IPS-18a (cell line): Measurements from ENCODE around the gene SWI5.
"Not testable (repeated sequence)": the region's sequence is repeated elsewhere in the genome, so short reads cannot be mapped to it uniquely, and the experiment has no call there.

Source experiments
- H3K27ac ChIP-seq: one replicate; pipeline ENCODE4 v1.5.1; 2013; ENCODE audit warnings: low read length
- H3K27me3 ChIP-seq: one replicate; pipeline ENCODE4 v1.6.1; 2013; ENCODE audit warnings: mild to moderate bottlenecking, low read length; ENCODE audit not compliant: control insufficient read depth, insufficient read depth
- H3K36me3 ChIP-seq: one replicate; pipeline ENCODE4 v1.6.1; 2013; ENCODE audit warnings: low read depth, low read length; ENCODE audit not compliant: control insufficient read depth
- H3K4me1 ChIP-seq: one replicate; pipeline ENCODE4 v1.6.1; 2013; ENCODE audit warnings: low read depth, low read length; ENCODE audit not compliant: control insufficient read depth
- H3K4me3 ChIP-seq: one replicate; pipeline ENCODE4 v1.5.1; 2013; ENCODE audit warnings: low read length
- H3K9ac ChIP-seq: one replicate; pipeline ENCODE4 v1.6.1; 2013; ENCODE audit warnings: mild to moderate bottlenecking, low read length, moderate library complexity
- H3K9me3 ChIP-seq: one replicate; pipeline ENCODE4 v1.6.1; 2013; ENCODE audit warnings: low read depth, low read length; ENCODE audit not compliant: control insufficient read depth

The SWI5 gene

GRCh38 chr9:128276008-128276573 is at the start of gene SWI5:
Gene SWI5 (plus strand): TSS chr9:128276276.
- Histone ChIP-seq H3K4me1 (peaks cover 4% of the 10 kb centered on the region), H3K36me3 (peaks cover 11% of the 10 kb centered on the region), H3K9ac (peak within 1 kb of the TSS; percentile 81), H3K27ac (peak within 1 kb of the TSS; percentile 60), H3K4me3 (peak within 1 kb of the TSS; percentile 91), H3K9me3 (no peaks in the 10 kb centered on the region), H3K27me3 (no peaks in the 10 kb centered on the region)

DNA sequence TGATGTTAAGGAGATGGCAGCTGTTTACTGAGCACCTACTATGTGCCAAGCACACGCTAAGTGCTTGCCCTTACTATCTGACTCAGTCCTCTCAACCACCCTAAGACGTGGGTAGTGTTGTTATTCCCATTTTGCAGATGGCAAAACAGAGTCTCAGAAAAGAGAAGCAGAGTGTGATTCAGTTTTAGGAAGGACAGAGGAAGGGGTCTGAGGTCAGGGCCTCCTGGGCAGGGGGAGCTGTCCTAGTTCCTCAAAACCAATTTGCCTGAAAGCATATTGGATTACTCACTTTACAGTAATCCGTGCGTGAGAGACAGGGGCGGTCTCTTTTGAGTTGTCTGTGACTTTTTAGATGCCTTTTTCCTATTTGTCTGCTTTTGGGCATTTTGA is 49.7 kb upstream of the SWI5 start:
- Histone ChIP-seq H3K9ac (no peak overlapping the region), H3K27ac (no peak overlapping the region), H3K36me3 (peaks cover 6% of the 10 kb centered on the region), H3K9me3 (no peaks in the 10 kb centered on the region), H3K4me1 (no peaks in the 10 kb centered on the region), H3K4me3 (no peak overlapping the region), H3K27me3 (no peaks in the 10 kb centered on the region)

GRCh38 chr9:128230897-128231296 is 45.2 kb upstream of the SWI5 start:
- not testable (repeated sequence) for H3K9ac ChIP-seq, H3K27ac ChIP-seq, H3K4me3 ChIP-seq, H3K9me3 ChIP-seq, H3K4me1 ChIP-seq, H3K36me3 ChIP-seq, H3K27me3 ChIP-seq

- Histone ChIP-seq H3K36me3 (no peaks in the 10 kb centered on the region), H3K9ac (no peak overlapping the region), H3K4me3 (no peak overlapping the region), H3K27ac (no peak overlapping the region), H3K9me3 (no peaks in the 10 kb centered on the region), H3K27me3 (no peaks in the 10 kb centered on the region), H3K4me1 (no peaks in the 10 kb centered on the region)
Observed at GRCh38 chr9:128231638-128232527, 44.2 kb upstream of the SWI5 start.

DNA sequence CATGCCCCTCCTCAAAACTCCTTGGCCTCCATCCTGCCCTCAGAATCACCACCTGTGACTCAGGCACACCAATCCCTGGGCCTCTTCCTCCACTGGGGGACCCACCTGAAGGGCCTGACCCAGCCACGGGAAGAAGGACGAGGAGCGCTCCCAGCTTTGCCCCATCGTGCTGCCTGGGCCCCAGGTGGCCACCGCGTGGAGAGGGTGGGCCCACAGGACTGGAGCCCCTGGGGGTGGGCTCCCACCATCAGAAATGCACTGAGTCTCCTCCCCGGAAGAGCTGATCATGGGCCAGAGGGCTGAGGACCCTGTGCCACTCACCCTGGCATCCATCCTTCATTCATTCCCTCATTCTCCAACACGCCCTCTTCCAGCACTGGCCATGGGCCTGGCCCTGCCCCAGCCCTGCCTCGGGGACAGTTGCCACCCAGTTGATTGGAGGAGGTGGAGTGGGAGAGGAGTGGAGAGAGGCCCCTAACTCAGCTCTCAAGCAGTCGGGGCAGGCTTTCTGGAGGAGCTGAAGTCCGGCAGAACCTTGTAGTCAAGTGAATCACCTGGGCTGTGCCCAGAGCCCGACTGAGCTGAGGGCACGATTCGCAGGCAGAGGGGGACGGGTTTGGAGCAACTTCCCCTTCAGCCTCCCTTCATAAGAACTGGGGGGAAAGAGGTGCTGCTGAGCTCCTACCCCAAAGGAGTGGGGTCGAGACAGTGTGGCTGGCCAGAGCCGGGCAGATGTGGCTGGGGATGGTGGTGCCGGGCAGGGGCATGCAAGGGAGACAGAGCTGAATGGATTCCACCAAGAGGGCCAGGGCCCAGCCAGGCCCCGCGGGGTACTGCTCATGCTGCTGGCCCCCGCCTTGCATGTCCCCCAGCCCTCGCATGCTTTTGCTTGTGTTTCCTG is 43.3 kb upstream of the SWI5 start:
- H3K27ac ChIP-seq, result no peak overlapping the region
- no peaks in the 10 kb centered on the region for H3K9me3 ChIP-seq
- no peak overlapping the region for H3K9ac ChIP-seq
- H3K27me3 ChIP-seq, result no peaks in the 10 kb centered on the region
- no peaks in the 10 kb centered on the region for H3K36me3 ChIP-seq
- H3K4me3 ChIP-seq, result no peak overlapping the region
- no peaks in the 10 kb centered on the region for H3K4me1 ChIP-seq

GRCh38 chr9:128233817-128234406 is 42.2 kb upstream of the SWI5 start:
- Histone ChIP-seq H3K27ac (no peak overlapping the region), H3K4me1 (no peaks in the 10 kb centered on the region), H3K9ac (no peak overlapping the region), H3K4me3 (no peak overlapping the region), H3K36me3 (no peaks in the 10 kb centered on the region), H3K9me3 (no peaks in the 10 kb centered on the region), H3K27me3 (no peaks in the 10 kb centered on the region)

DNA sequence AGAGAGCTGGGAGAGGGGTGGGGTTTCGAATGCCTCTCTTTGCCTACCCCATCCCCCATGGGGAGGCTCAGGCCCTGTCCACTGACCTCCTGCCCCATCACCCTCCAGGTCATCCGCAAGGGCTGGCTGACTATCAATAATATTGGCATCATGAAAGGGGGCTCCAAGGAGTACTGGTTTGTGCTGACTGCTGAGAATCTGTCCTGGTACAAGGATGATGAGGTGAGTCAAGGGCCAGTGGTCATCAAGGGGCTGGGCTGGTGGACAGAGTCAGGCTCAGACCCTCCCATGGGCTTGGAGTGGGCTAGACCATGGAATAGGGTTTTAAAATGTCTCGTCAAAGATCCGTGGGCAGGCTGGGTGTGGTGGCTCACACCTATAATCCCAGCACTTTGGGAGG is 34.0 kb upstream of the SWI5 start:
- Histone ChIP-seq H3K9ac (no peak overlapping the region), H3K4me3 (no peak overlapping the region), H3K9me3 (no peaks in the 10 kb centered on the region), H3K36me3 (peaks cover 6% of the 10 kb centered on the region), H3K4me1 (peaks cover 5% of the 10 kb centered on the region), H3K27me3 (no peaks in the 10 kb centered on the region), H3K27ac (no peak overlapping the region)

DNA sequence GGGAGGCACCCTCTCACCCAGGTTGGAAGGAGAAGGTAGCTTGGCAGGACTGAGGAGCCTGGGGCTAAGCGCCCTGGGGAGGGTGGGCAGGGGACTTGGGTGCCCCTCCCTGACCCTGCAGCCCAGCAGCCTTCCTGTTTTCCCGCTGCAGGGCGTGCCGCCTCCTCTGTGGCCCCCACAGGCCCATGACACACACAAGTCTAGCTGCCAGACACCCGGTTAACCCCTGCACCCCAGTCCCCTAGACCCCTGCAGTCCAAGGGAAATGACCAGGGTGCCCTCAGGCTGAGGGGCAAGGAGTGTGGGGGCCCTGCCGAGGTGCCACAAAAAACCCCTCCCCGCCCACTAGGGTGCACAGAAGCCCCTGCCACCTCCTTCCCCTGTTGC is 33.3 kb upstream of the SWI5 start:
- no peaks in the 10 kb centered on the region for H3K9me3 ChIP-seq
- H3K4me3 ChIP-seq, result no peak overlapping the region
- H3K9ac ChIP-seq, result no peak overlapping the region
- no peak overlapping the region for H3K27ac ChIP-seq
- no peaks in the 10 kb centered on the region for H3K27me3 ChIP-seq
- H3K4me1 ChIP-seq, result peaks cover 5% of the 10 kb centered on the region
- peaks cover 6% of the 10 kb centered on the region for H3K36me3 ChIP-seq

GRCh38 chr9:128243215-128244018 is 32.7 kb upstream of the SWI5 start:
- Histone ChIP-seq H3K9me3 (no peaks in the 10 kb centered on the region), H3K9ac (no peak overlapping the region), H3K27ac (no peak overlapping the region), H3K4me3 (no peak overlapping the region), H3K36me3 (peaks cover 6% of the 10 kb centered on the region), H3K27me3 (no peaks in the 10 kb centered on the region), H3K4me1 (peaks cover 5% of the 10 kb centered on the region)

- Histone ChIP-seq H3K9ac (no peak overlapping the region), H3K4me1 (peaks cover 5% of the 10 kb centered on the region), H3K27ac (no peak overlapping the region), H3K9me3 (no peaks in the 10 kb centered on the region), H3K36me3 (peaks cover 9% of the 10 kb centered on the region), H3K4me3 (no peak overlapping the region), H3K27me3 (no peaks in the 10 kb centered on the region)
Observed at GRCh38 chr9:128244091-128244836, 31.8 kb upstream of the SWI5 start.
